GM18951 (cell line): ENCODE results near the gene MCTP1.
"Not testable (repeated sequence)": the region's sequence is repeated elsewhere in the genome, so short reads cannot be mapped to it uniquely, and the experiment has no call there.

Experiments
- POLR2A ChIP-seq: IDR thresholded peaks from 4 replicates; pipeline ENCODE4 v1.6.1; 2011; ENCODE audit warnings: mild to moderate bottlenecking; ENCODE audit not compliant: insufficient read length, insufficient read depth; ENCODE audit errors: extremely low read depth
- in situ Hi-C: fragments of 300-500 bp; cut with MboI; formaldehyde crosslinking; loops from one replicate; pipeline ENCODE4 v1.12.0; 2022; ENCODE audit warnings: low sequenced_read_pairs, mixed read lengths, inconsistent platforms; ENCODE audit not compliant: unreplicated experiment

MCTP1 gene

GRCh38 chr5:94847726-94848125 lies 437.2 kb downstream of the MCTP1 start:
- no peak for TF ChIP-seq POLR2A
- in situ Hi-C loops: no loop called here

GRCh38 chr5:94847019-94847418 lies 437.9 kb downstream of the MCTP1 start:
- TF ChIP-seq POLR2A: no peak

DNA sequence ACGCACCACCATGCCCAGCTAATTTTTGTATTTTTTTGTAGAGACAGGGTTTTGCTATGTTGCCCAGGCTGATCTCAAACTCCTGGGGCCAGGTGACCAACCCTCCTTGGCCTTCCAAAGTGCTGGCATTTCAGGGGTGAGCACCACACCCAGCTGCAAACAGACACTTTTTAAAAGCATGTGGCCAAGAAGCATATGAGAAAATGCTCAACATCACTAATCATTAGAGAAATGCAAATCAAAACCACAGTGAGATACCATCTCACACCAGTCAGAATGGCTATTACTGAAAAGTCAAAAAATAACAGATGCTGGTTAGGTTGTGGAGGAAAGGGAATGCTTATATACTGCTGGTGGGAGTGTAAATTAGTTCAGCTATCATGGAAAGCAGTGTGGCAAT lies 439.2 kb downstream of the MCTP1 start:
- in situ Hi-C loops: not testable (repeated sequence)

More at GRCh38 chr5:94847019-94847418, 437.9 kb downstream of the MCTP1 start:
- in situ Hi-C loops: no loop called here

GRCh38 chr5:94841598-94842322 lies 443.1 kb downstream of the MCTP1 start:
- in situ Hi-C loops: no loop called here
- no peak for TF ChIP-seq POLR2A

DNA sequence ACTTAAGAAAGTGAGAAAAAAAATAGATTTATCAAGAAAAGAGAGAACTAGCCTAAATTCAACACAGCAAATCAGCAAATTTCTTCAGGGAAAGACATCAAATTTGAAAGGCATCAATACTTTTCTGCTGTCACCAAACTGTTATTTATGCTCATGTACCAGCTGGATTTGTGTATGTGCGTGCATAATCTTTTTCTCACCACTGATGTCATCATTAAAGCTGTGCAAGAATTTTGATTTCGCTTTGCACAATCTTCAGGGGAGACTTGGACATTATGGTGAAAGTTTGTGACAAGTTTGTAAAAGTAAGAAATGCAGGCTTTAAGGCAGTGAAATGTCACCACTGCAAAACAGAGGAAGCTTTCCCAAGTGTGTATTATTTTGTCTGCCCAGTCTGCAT lies 451.0 kb downstream of the MCTP1 start:
- no peak for TF ChIP-seq POLR2A
- in situ Hi-C loops: no loop called here

DNA sequence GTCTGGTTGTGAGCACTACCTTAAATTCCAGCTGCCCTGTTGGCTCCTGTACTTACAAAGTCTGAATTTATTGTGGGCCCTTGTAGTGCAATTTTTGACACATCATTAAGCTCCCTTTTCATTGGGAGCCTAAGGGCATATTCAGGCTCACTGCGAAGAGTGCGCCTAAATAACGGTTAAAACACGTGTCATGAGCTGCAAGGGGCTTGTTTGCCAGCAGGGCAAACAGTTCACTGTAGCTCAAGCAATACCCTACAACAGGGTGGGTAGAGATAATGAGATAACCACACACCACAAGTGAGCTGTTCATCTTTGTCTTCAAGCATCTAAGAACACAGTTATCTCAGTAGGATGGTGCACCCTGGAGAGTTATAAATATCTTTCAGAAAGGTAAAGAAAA lies 452.2 kb downstream of the MCTP1 start:
- TF ChIP-seq POLR2A: no peak
- in situ Hi-C loops: no loop called here

DNA sequence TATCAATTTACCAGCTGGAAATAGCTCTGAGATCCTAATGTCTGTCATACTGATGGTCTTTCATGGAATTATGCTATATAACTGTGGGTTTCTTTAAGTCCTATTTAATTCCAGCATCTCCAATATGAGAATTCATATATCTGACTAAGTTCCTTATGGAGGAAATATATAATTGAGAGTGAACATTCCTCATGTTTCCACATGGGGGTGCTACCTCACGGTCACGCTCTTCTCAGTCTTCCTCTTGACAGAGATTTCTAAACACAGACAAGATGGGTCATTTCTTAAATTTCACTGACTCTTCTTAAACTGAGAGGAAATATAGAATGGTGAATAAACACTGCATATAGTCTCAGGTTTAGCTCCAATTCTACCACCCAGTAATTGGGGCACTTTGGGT lies 454.4 kb downstream of the MCTP1 start:
- TF ChIP-seq POLR2A: no peak
- in situ Hi-C loops: no loop called here

DNA sequence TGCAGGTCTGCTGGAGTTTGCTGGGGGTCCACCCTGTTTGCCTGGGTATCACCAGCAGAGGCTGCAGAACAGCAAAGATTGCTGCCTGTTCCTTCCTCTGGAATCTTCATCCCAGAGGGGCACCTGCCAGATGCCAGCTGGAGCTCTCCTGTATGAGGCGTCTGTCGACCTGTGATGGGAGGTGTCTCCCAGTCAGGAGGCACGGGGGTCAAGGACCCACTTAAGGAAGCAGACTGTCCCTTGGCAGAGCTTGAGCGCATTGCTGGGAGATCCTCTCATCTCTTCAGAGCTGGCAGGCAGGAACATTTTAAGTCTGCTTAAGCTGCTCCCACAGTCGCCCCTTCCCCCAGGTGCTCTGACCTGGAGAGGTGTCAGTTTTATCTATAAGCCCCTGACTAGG lies 456.7 kb downstream of the MCTP1 start:
- in situ Hi-C loops: not testable (repeated sequence)

- no peak for TF ChIP-seq POLR2A
- in situ Hi-C loops: no loop called here
Observed at GRCh38 chr5:94820488-94820887, 464.4 kb downstream of the MCTP1 start.

DNA sequence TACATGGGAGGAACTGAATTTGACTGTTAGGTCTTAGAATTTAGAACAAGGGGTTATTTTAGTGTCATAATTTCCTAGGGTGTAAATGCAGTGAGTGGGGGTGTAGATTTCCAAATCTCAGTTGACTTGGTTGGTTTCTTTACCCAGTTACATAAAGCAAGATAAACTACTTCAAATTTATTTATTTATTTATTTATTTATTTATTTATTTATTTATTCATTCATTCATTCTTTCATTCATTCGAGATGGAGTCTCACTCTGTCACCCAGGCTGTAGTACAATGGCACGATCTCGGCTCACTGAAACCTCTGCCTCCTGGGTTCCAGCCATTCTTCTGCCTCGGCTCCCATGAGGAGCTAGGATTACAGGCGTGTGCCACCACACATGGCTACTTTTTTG lies 466.0 kb downstream of the MCTP1 start:
- no peak for TF ChIP-seq POLR2A
- in situ Hi-C loops: no loop called here

- in situ Hi-C loops: no loop called here
- no peak for TF ChIP-seq POLR2A
Observed at GRCh38 chr5:94815313-94816039, 469.4 kb downstream of the MCTP1 start.

DNA sequence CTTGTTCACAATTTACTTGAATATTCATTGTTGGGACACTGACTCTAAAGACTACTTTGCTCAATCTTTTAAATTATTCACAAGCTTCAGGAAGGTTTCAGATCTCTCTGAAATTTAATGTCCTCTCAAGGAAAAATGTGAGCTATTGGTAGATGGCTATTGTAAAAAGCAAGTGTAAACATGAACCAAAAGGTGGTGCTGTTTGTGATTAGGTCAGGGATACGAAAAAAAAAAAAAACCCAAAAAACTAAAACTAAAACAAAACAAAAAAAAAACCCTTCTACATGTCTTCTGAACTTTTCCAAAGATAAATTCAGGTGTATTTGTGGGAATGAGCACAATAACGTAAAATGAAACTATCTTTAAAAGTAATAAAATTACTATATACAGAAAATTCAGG lies 472.7 kb downstream of the MCTP1 start:
- in situ Hi-C loops: no loop called here
- TF ChIP-seq POLR2A: no peak

GRCh38 chr5:94811331-94811730 lies 473.6 kb downstream of the MCTP1 start:
- TF ChIP-seq POLR2A: no peak
- in situ Hi-C loops: no loop called here

- in situ Hi-C loops: no loop called here
- TF ChIP-seq POLR2A: no peak
Observed at GRCh38 chr5:94810877-94811276, 474.0 kb downstream of the MCTP1 start.
